ENCODE measurements around the gene ZFYVE16. TPM values are rescaled to one million over a fixed set of nuclear protein-coding genes. Genes with fewer than 3 reads are reported as not detected.

ZFYVE16 gene
- total and polyA plus RNA-seq, 10 of the 15 experiments (the other 5 are each of a cell fraction or from before 2014, with no cell fraction given) = 2.9 to 11.2 (median 7.8) TPM

DNA sequence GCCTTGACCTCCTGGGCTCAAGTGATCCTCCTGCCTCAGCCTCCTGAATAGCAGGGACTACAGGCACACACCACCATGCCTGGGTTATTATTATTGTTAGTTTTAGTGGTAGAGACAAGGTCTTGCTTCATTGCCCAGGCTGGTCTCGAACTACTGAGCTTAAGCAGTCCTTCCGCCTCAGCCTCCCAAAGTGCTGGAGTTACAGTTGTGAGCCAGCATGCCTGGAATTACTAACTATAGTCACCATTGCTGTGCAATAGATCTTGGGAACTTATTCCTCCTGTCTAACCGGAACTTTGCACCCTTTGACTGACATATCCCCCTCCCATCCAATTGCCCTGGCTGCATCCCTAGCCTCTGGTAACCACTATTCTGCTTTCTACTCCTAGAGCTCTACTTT, 83.4 kb downstream of the ZFYVE16 start (continued):
- TF ChIP-seq REST (IDR thresholded peaks at IDR 0.05; ENCODE audit: low read depth, low read length) (no peak), GATAD2B (conservative IDR thresholded peaks at IDR 0.05; ENCODE audit: low read depth) (no peak), PML (IDR thresholded peaks at IDR 0.05; ENCODE audit: low read length) (no peak), SIX5 (IDR thresholded peaks at IDR 0.05; ENCODE audit: low read depth, low read length, severe bottlenecking) (no peak), GABPA (IDR thresholded peaks at IDR 0.05; ENCODE audit: low read depth) (no peak)

DNA sequence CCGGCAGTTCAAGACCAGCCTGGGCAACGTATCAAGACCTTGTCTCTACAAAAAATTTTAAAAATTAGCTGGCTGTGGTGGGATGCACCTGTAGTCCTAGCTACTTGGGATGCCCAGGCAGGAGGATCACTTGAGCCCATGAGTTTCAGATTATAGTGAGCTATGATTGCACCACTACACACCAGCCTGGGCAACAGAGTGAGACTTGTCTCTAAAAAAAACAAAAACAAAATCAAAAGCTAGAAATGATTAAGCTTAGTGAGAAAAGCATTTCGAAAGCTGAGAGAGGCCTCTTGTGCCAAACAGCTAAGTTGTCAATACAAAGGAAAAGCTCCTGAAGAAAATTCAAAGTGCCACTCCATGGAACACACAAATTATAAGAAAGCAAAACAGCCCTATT, 84.9 kb downstream of the ZFYVE16 start:
- no peaks in the 10 kb centered on the region for H4K20me1 ChIP-seq (ENCODE audit: control insufficient read depth, insufficient read depth)
- H3K4me3 ChIP-seq = no peak overlapping the region
- no peak overlapping the region for H3K9ac ChIP-seq (ENCODE audit: control insufficient read depth, insufficient read depth, low read length)
- H3K36me3 ChIP-seq (ENCODE audit: control insufficient read depth in 2 of 2, insufficient read depth in 2 of 2, low read length in 1 of 2) = no peaks in the 10 kb centered on the region
- no peaks in the 10 kb centered on the region for H3K4me1 ChIP-seq (ENCODE audit: control insufficient read depth, insufficient read depth, low read length)
- H3K27me3 ChIP-seq (replicated peaks in 1 of 2; ENCODE audit: control insufficient read depth in 2 of 2, insufficient read depth in 2 of 2, low read length in 1 of 2) = no peaks in the 10 kb centered on the region
- POLR2A ChIA-PET = no interaction called here
- WGBS (ENCODE audit: insufficient coverage, insufficient replicate concordance, low lambda C conversion rate, missing lambda C conversion rate) = 62% methylated on average over 3 of the region's 3 CpGs
- BruUV-seq (replicated peaks) = no TSS peak
- no peak for FAIRE-seq
- RAD21 ChIA-PET (ENCODE audit: unreplicated experiment) = no interaction called here
- ATAC-seq = no peak
- CTCF ChIA-PET = interaction anchor here (2.2 kb wide), 1 partner anchor 12 kb away, joined by 14 read pairs; no protein-coding TSS in a partner anchor
- no peaks in the 10 kb centered on the region for H3K9me3 ChIP-seq (replicated peaks; ENCODE audit: control insufficient read depth, insufficient read depth, low read length)
- no peak overlapping the region for H2AFZ ChIP-seq (ENCODE audit: control insufficient read depth, low read depth, low read length)
- SMC1A ChIA-PET (ENCODE audit: uncharacterized antibody, unreplicated experiment) = no interaction called here
- in situ Hi-C loops (cut with MboI) = no loop called here
- intact Hi-C loops (cut with micrococcal nuclease; ENCODE audit: unreplicated experiment) = no loop called here
- no peak overlapping the region for H3K27ac ChIP-seq (ENCODE audit: control insufficient read depth, insufficient read depth)
- no peak for DNase-seq (ENCODE audit: low read depth, low spot score)
- no peaks in the 10 kb centered on the region for H3K79me2 ChIP-seq (ENCODE audit: control insufficient read depth, insufficient read depth, low read length)
- H3K4me2 ChIP-seq (ENCODE audit: control insufficient read depth, insufficient read depth) = no peak overlapping the region
- no peak for TF ChIP-seq NR2F1 (conservative IDR thresholded peaks at IDR 0.05)
- no peak for TF ChIP-seq RB1 (IDR thresholded peaks at IDR 0.05; ENCODE audit: borderline replicate concordance)
- TF ChIP-seq CBFB (IDR thresholded peaks at IDR 0.05; ENCODE audit: low read depth) = no peak
- TF ChIP-seq SPI1 (IDR thresholded peaks at IDR 0.05; ENCODE audit: borderline replicate concordance, insufficient read depth, low read depth, low read length) = no peak
- no peak for TF ChIP-seq KDM1A (IDR thresholded peaks at IDR 0.05; ENCODE audit: borderline replicate concordance)
- no peak for TF ChIP-seq BRCA1 (IDR thresholded peaks at IDR 0.05; ENCODE audit: low read depth, low read length)
- no peak for TF ChIP-seq PAX5 (IDR thresholded peaks at IDR 0.05; ENCODE audit: borderline replicate concordance, low read depth, low read length)
- no peak for TF ChIP-seq SMAD5 (IDR thresholded peaks at IDR 0.05; ENCODE audit: low read depth)
- TF ChIP-seq PML (IDR thresholded peaks at IDR 0.05; ENCODE audit: low read length) = no peak
- TF ChIP-seq, protein P1, sequence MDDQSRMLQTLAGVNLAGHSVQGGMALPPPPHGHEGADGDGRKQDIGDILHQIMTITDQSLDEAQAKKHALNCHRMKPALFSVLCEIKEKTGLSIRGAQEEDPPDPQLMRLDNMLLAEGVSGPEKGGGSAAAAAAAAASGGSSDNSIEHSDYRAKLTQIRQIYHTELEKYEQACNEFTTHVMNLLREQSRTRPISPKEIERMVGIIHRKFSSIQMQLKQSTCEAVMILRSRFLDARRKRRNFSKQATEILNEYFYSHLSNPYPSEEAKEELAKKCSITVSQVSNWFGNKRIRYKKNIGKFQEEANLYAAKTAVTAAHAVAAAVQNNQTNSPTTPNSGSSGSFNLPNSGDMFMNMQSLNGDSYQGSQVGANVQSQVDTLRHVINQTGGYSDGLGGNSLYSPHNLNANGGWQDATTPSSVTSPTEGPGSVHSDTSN (IDR thresholded peaks at IDR 0.05; ENCODE audit: insufficient replicate concordance, low read depth, low read length) = no peak
- TF ChIP-seq MYC (IDR thresholded peaks at IDR 0.05; ENCODE audit: insufficient read depth, insufficient read length, insufficient replicate concordance, low read length, severe bottlenecking) = no peak
- TF ChIP-seq CBX3 (IDR thresholded peaks at IDR 0.05; ENCODE audit: borderline replicate concordance, low read depth) = no peak
- no peak for TF ChIP-seq CTCF (IDR thresholded peaks at IDR 0.05 in 2 of 3, conservative IDR thresholded peaks at IDR 0.05 in 1 of 3; ENCODE audit: control insufficient read depth in 2 of 3, extremely low read depth in 1 of 3, insufficient read depth in 1 of 3, low read depth in 3 of 3, low read length in 3 of 3)
- TF ChIP-seq TCF7 (IDR thresholded peaks at IDR 0.05; ENCODE audit: borderline replicate concordance) = no peak
